ENCODE data around the gene MMP7. TPM values are rescaled to one million over a fixed set of nuclear protein-coding genes. Genes with fewer than 3 reads are reported as not detected.

MMP7 gene
- polyA plus RNA-seq, 2 donors = 0.10 to 0.42 TPM

GRCh38 chr11:102561636-102562035, 31.1 kb upstream of the MMP7 start:
- Histone ChIP-seq H3K4me3 (ENCODE audit: low read depth in 1 of 2, low read length in 2 of 2) (no peak overlapping the region), H3K9me3 (ENCODE audit: control insufficient read depth in 2 of 2, insufficient read depth in 1 of 2, low read depth in 1 of 2, low read length in 1 of 2) (no peaks in the 10 kb centered on the region), H3K4me1 (ENCODE audit: control insufficient read depth in 2 of 2, insufficient read depth in 2 of 2, low read length in 1 of 2) (no peaks in the 10 kb centered on the region), H3K36me3 (ENCODE audit: control insufficient read depth in 2 of 2, insufficient read depth in 2 of 2, low read length in 1 of 2) (no peaks in the 10 kb centered on the region), H3K27me3 (ENCODE audit: control insufficient read depth in 1 of 2, insufficient read depth in 2 of 2, low read length in 2 of 2) (no peaks in the 10 kb centered on the region), H3K27ac (ENCODE audit: low read depth in 2 of 2, low read length in 1 of 2) (no peak overlapping the region)

- Histone ChIP-seq H3K27me3 (ENCODE audit: control insufficient read depth in 1 of 2, insufficient read depth in 2 of 2, low read length in 2 of 2) (no peaks in the 10 kb centered on the region), H3K9me3 (ENCODE audit: control insufficient read depth in 2 of 2, insufficient read depth in 1 of 2, low read depth in 1 of 2, low read length in 1 of 2) (no peaks in the 10 kb centered on the region), H3K4me1 (ENCODE audit: control insufficient read depth in 2 of 2, insufficient read depth in 2 of 2, low read length in 1 of 2) (no peaks in the 10 kb centered on the region), H3K4me3 (ENCODE audit: low read depth in 1 of 2, low read length in 2 of 2) (peak overlapping the region in 1 of 2 donors; percentile 28), H3K27ac (ENCODE audit: low read depth in 2 of 2, low read length in 1 of 2) (peak overlapping the region in 1 of 2 donors; percentile 79), H3K36me3 (ENCODE audit: control insufficient read depth in 2 of 2, insufficient read depth in 2 of 2, low read length in 1 of 2) (no peaks in the 10 kb centered on the region)
- WGBS, 2 donors = 11 to 20% methylated on average over 6 of the region's 6 CpGs
Measured at GRCh38 chr11:102560555-102561011, 30.0 kb upstream of the MMP7 start.

- no peaks in the 10 kb centered on the region for H3K27me3 ChIP-seq (ENCODE audit: control insufficient read depth in 1 of 2, insufficient read depth in 2 of 2, low read length in 2 of 2)
- no peak overlapping the region for H3K27ac ChIP-seq (ENCODE audit: low read depth in 2 of 2, low read length in 1 of 2)
- no peaks in the 10 kb centered on the region for H3K4me1 ChIP-seq (ENCODE audit: control insufficient read depth in 2 of 2, insufficient read depth in 2 of 2, low read length in 1 of 2)
- no peaks in the 10 kb centered on the region for H3K36me3 ChIP-seq (ENCODE audit: control insufficient read depth in 2 of 2, insufficient read depth in 2 of 2, low read length in 1 of 2)
- no peaks in the 10 kb centered on the region for H3K9me3 ChIP-seq (ENCODE audit: control insufficient read depth in 2 of 2, insufficient read depth in 1 of 2, low read depth in 1 of 2, low read length in 1 of 2)
- H3K4me3 ChIP-seq (ENCODE audit: low read depth in 1 of 2, low read length in 2 of 2) = no peak overlapping the region
Measured at GRCh38 chr11:102559839-102560238, 29.3 kb upstream of the MMP7 start.

GRCh38 chr11:102555091-102555490, 24.5 kb upstream of the MMP7 start:
- WGBS, 2 donors = 90 to 93% methylated on average over 3 of the region's 3 CpGs
- Histone ChIP-seq H3K27me3 (ENCODE audit: control insufficient read depth in 1 of 2, insufficient read depth in 2 of 2, low read length in 2 of 2) (no peaks in the 10 kb centered on the region), H3K27ac (ENCODE audit: low read depth in 2 of 2, low read length in 1 of 2) (no peak overlapping the region), H3K4me3 (ENCODE audit: low read depth in 1 of 2, low read length in 2 of 2) (no peak overlapping the region), H3K4me1 (ENCODE audit: control insufficient read depth in 2 of 2, insufficient read depth in 2 of 2, low read length in 1 of 2) (no peaks in the 10 kb centered on the region), H3K9me3 (ENCODE audit: control insufficient read depth in 2 of 2, insufficient read depth in 1 of 2, low read depth in 1 of 2, low read length in 1 of 2) (no peaks in the 10 kb centered on the region), H3K36me3 (ENCODE audit: control insufficient read depth in 2 of 2, insufficient read depth in 2 of 2, low read length in 1 of 2) (no peaks in the 10 kb centered on the region)

- no peak overlapping the region for H3K27ac ChIP-seq (ENCODE audit: low read depth in 2 of 2, low read length in 1 of 2)
- H3K4me3 ChIP-seq (ENCODE audit: low read depth in 1 of 2, low read length in 2 of 2) = no peak overlapping the region
- H3K4me1 ChIP-seq (ENCODE audit: control insufficient read depth in 2 of 2, insufficient read depth in 2 of 2, low read length in 1 of 2) = no peaks in the 10 kb centered on the region
- H3K36me3 ChIP-seq (ENCODE audit: control insufficient read depth in 2 of 2, insufficient read depth in 2 of 2, low read length in 1 of 2) = no peaks in the 10 kb centered on the region
- H3K9me3 ChIP-seq (ENCODE audit: control insufficient read depth in 2 of 2, insufficient read depth in 1 of 2, low read depth in 1 of 2, low read length in 1 of 2) = no peaks in the 10 kb centered on the region
- 75 to 78% methylated on average over 5 of the region's 5 CpGs for WGBS, 2 donors
- no peaks in the 10 kb centered on the region for H3K27me3 ChIP-seq (ENCODE audit: control insufficient read depth in 1 of 2, insufficient read depth in 2 of 2, low read length in 2 of 2)
Measured at GRCh38 chr11:102553835-102554282, 23.3 kb upstream of the MMP7 start.

GRCh38 chr11:102552447-102553194, 22.1 kb upstream of the MMP7 start:
- no peak overlapping the region for H3K4me3 ChIP-seq (ENCODE audit: low read depth in 1 of 2, low read length in 2 of 2)
- no peaks in the 10 kb centered on the region for H3K4me1 ChIP-seq (ENCODE audit: control insufficient read depth in 2 of 2, insufficient read depth in 2 of 2, low read length in 1 of 2)
- no peaks in the 10 kb centered on the region for H3K27me3 ChIP-seq (ENCODE audit: control insufficient read depth in 1 of 2, insufficient read depth in 2 of 2, low read length in 2 of 2)
- no peaks in the 10 kb centered on the region for H3K9me3 ChIP-seq (ENCODE audit: control insufficient read depth in 2 of 2, insufficient read depth in 1 of 2, low read depth in 1 of 2, low read length in 1 of 2)
- WGBS, 2 donors = 61 to 64% methylated on average over 8 of the region's 8 CpGs
- no peaks in the 10 kb centered on the region for H3K36me3 ChIP-seq (ENCODE audit: control insufficient read depth in 2 of 2, insufficient read depth in 2 of 2, low read length in 1 of 2)
- no peak overlapping the region for H3K27ac ChIP-seq (ENCODE audit: low read depth in 2 of 2, low read length in 1 of 2)

GRCh38 chr11:102552020-102552419, 21.5 kb upstream of the MMP7 start:
- 73 to 74% methylated on average over 2 of the region's 2 CpGs for WGBS, 2 donors
- H3K36me3 ChIP-seq (ENCODE audit: control insufficient read depth in 2 of 2, insufficient read depth in 2 of 2, low read length in 1 of 2) = no peaks in the 10 kb centered on the region
- H3K27me3 ChIP-seq (ENCODE audit: control insufficient read depth in 1 of 2, insufficient read depth in 2 of 2, low read length in 2 of 2) = no peaks in the 10 kb centered on the region
- H3K27ac ChIP-seq (ENCODE audit: low read depth in 2 of 2, low read length in 1 of 2) = no peak overlapping the region
- H3K4me1 ChIP-seq (ENCODE audit: control insufficient read depth in 2 of 2, insufficient read depth in 2 of 2, low read length in 1 of 2) = no peaks in the 10 kb centered on the region
- H3K4me3 ChIP-seq (ENCODE audit: low read depth in 1 of 2, low read length in 2 of 2) = no peak overlapping the region
- H3K9me3 ChIP-seq (ENCODE audit: control insufficient read depth in 2 of 2, insufficient read depth in 1 of 2, low read depth in 1 of 2, low read length in 1 of 2) = no peaks in the 10 kb centered on the region

GRCh38 chr11:102551169-102551781, 20.7 kb upstream of the MMP7 start:
- Histone ChIP-seq H3K27me3 (ENCODE audit: control insufficient read depth in 1 of 2, insufficient read depth in 2 of 2, low read length in 2 of 2) (no peaks in the 10 kb centered on the region), H3K9me3 (ENCODE audit: control insufficient read depth in 2 of 2, insufficient read depth in 1 of 2, low read depth in 1 of 2, low read length in 1 of 2) (no peaks in the 10 kb centered on the region), H3K4me3 (ENCODE audit: low read depth in 1 of 2, low read length in 2 of 2) (no peak overlapping the region), H3K4me1 (ENCODE audit: control insufficient read depth in 2 of 2, insufficient read depth in 2 of 2, low read length in 1 of 2) (no peaks in the 10 kb centered on the region), H3K36me3 (ENCODE audit: control insufficient read depth in 2 of 2, insufficient read depth in 2 of 2, low read length in 1 of 2) (no peaks in the 10 kb centered on the region), H3K27ac (ENCODE audit: low read depth in 2 of 2, low read length in 1 of 2) (no peak overlapping the region)
- 78% methylated on average over 6 of the region's 6 CpGs for WGBS, 2 donors

GRCh38 chr11:102546923-102547471, 16.4 kb upstream of the MMP7 start:
- no peaks in the 10 kb centered on the region for H3K36me3 ChIP-seq (ENCODE audit: control insufficient read depth in 2 of 2, insufficient read depth in 2 of 2, low read length in 1 of 2)
- H3K27ac ChIP-seq (ENCODE audit: low read depth in 2 of 2, low read length in 1 of 2) = no peak overlapping the region
- no peak overlapping the region for H3K4me3 ChIP-seq (ENCODE audit: low read depth in 1 of 2, low read length in 2 of 2)
- H3K9me3 ChIP-seq (ENCODE audit: control insufficient read depth in 2 of 2, insufficient read depth in 1 of 2, low read depth in 1 of 2, low read length in 1 of 2) = no peaks in the 10 kb centered on the region
- WGBS, 2 donors = 77 to 81% methylated on average over 3 of the region's 3 CpGs
- H3K4me1 ChIP-seq (ENCODE audit: control insufficient read depth in 2 of 2, insufficient read depth in 2 of 2, low read length in 1 of 2) = no peaks in the 10 kb centered on the region
- no peaks in the 10 kb centered on the region for H3K27me3 ChIP-seq (ENCODE audit: control insufficient read depth in 1 of 2, insufficient read depth in 2 of 2, low read length in 2 of 2)
